CD4-positive, alpha-beta T cell (primary cell): ENCODE measurements around the gene SVBP. TPM values are rescaled to one million over a fixed set of nuclear protein-coding genes. Genes with fewer than 3 reads are reported as not detected.

Experiments used
- ATAC-seq: fragments of 200-7000 bp; cut with Tn5 transposase; one replicate; pipeline ENCODE4 v1.10.0; 2022; ENCODE audit warnings: mild to moderate bottlenecking; ENCODE audit not compliant: poor library complexity
- CTCF ChIA-PET: fragments of 350-600 bp; sonication (Branson Sonifier 250); formaldehyde crosslinking; loops from one replicate; lab custom pipeline; 2021; ENCODE audit warnings: antibody characterized with exemption, inconsistent platforms; lab: Charles Lee
- POLR2A ChIA-PET: fragments of 350-600 bp; sonication (Branson Sonifier 250); formaldehyde crosslinking; loops from one replicate; lab custom pipeline; 2021; ENCODE audit warnings: antibody characterized with exemption, inconsistent platforms; lab: Charles Lee
- DNase-seq, 14 experiments: peaks; one replicate each; pipeline ENCODE4 v3.0.0-alpha.2; 2013 to 2020; ENCODE audit warnings: mixed read lengths in 2 of 14
- H3K27ac ChIP-seq, 2 donors: one replicate each; pipeline versions ENCODE4 v1.5.1 to v1.7.0; 2013; ENCODE audit warnings: low read length in 2 of 2, low read depth in 1 of 2, mild to moderate bottlenecking in 1 of 2
- H3K27me3 ChIP-seq, 2 experiments: 1 replicate in 1 of 2; 2 replicates in 1 of 2; pipeline versions ENCODE4 v1.6.1 to v1.7.0; 2013; ENCODE audit warnings: low read length in 2 of 2, control low read depth in 1 of 2, mild to moderate bottlenecking in 1 of 2, moderate library complexity in 1 of 2; ENCODE audit not compliant: insufficient read depth in 2 of 2, control insufficient read depth in 1 of 2
- H3K36me3 ChIP-seq: one replicate; pipeline ENCODE4 v1.6.1; 2013; ENCODE audit warnings: low read length, control low read depth; ENCODE audit not compliant: insufficient read depth
- H3K4me1 ChIP-seq: one replicate; pipeline ENCODE4 v1.6.1; 2013; ENCODE audit warnings: low read length, control low read depth; ENCODE audit not compliant: insufficient read depth
- H3K4me3 ChIP-seq: one replicate; pipeline ENCODE4 v1.5.1; 2013; ENCODE audit warnings: mild to moderate bottlenecking, low read length, moderate library complexity
- H3K9me3 ChIP-seq, 2 experiments: 1 replicate in 1 of 2; 2 replicates in 1 of 2; pipeline versions ENCODE4 v1.6.1 to v1.7.0; 2013; ENCODE audit warnings: low read length in 2 of 2, mild to moderate bottlenecking in 2 of 2, control low read depth in 1 of 2, moderate library complexity in 1 of 2; ENCODE audit not compliant: control insufficient read depth in 1 of 2, insufficient read depth in 1 of 2
- H3K27ac Mint-ChIP-seq: one replicate; pipeline ENCODE4 v1.8.0; 2020; ENCODE audit warnings: mixed read lengths
- H3K27me3 Mint-ChIP-seq: one replicate; pipeline ENCODE4 v1.8.0; 2021; ENCODE audit warnings: mixed read lengths
- H3K36me3 Mint-ChIP-seq: one replicate; pipeline ENCODE4 v1.8.0; 2021; ENCODE audit warnings: low read depth, mixed read lengths
- H3K4me1 Mint-ChIP-seq: one replicate; pipeline ENCODE4 v1.8.0; 2021; ENCODE audit warnings: low read depth, mixed read lengths
- H3K4me3 Mint-ChIP-seq: one replicate; pipeline ENCODE4 v1.8.0; 2020; ENCODE audit warnings: mild to moderate bottlenecking, mixed read lengths
- H3K9me3 Mint-ChIP-seq: one replicate; pipeline ENCODE4 v1.8.0; 2020; ENCODE audit warnings: mixed read lengths
- CTCF ChIP-seq: fragments of 200-600 bp; IDR thresholded peaks from one replicate; pipeline ENCODE4 v1.8.0; 2022; ENCODE audit warnings: antibody characterized with exemption, mild to moderate bottlenecking
- intact Hi-C, 2 experiments: fragments of 100-400 bp; cut with DNase I in 1 of 2; cut with micrococcal nuclease in 1 of 2; formaldehyde crosslinking; loops; one replicate each; pipeline versions ENCODE4 v1.15.1 to v1.9.0; 2023 to 2025; cut with DNase I, micrococcal nuclease
- total RNA-seq, 174 experiments: library from RNA in 2 of 174; stranded (reverse) in 2 of 174; gene quantifications; one replicate each; pipeline ENCODE4 v1.2.3 and lab custom pipeline; 2021 to 2026

SVBP gene
- total RNA-seq, 2 experiments from 2014 or later: 19.2 to 21.3 TPM

- POLR2A ChIA-PET: no interaction called here
- H3K36me3 ChIP-seq: no peaks in the 10 kb centered on the region
- no peaks in the 10 kb centered on the region for H3K4me1 ChIP-seq
- TF ChIP-seq CTCF: no peak
- no peak for ATAC-seq
- Mint-ChIP-seq H3K4me3 (no peak overlapping the region), H3K27ac (no peak overlapping the region), H3K36me3 (peaks cover 5% of the 10 kb centered on the region), H3K4me1 (peaks cover 5% of the 10 kb centered on the region), H3K27me3 (no peaks in the 10 kb centered on the region), H3K9me3 (no peaks in the 10 kb centered on the region)
- H3K27ac ChIP-seq: no peak overlapping the region
- DNase-seq: no peak
- intact Hi-C loops: no loop called here
- H3K27me3 ChIP-seq: no peaks in the 10 kb centered on the region
- no peaks in the 10 kb centered on the region for H3K9me3 ChIP-seq
- no peak overlapping the region for H3K4me3 ChIP-seq
- CTCF ChIA-PET: no interaction called here
Observed at GRCh38 chr1:42825036-42825851, 8.0 kb upstream of the SVBP start.

GRCh38 chr1:42824481-42825035 lies 7.4 kb upstream of the SVBP start:
- Histone ChIP-seq H3K27ac (no peak overlapping the region), H3K9me3 (no peaks in the 10 kb centered on the region), H3K36me3 (no peaks in the 10 kb centered on the region), H3K27me3 (no peaks in the 10 kb centered on the region), H3K4me1 (no peaks in the 10 kb centered on the region), H3K4me3 (no peak overlapping the region)
- no peak overlapping the region for H3K27ac Mint-ChIP-seq
- intact Hi-C loops: no loop called here
- no peak for DNase-seq
- CTCF ChIA-PET: no interaction called here
- no peak for TF ChIP-seq CTCF
- no peak overlapping the region for H3K4me3 Mint-ChIP-seq
- H3K4me1 Mint-ChIP-seq: peaks cover 5% of the 10 kb centered on the region
- no peaks in the 10 kb centered on the region for H3K9me3 Mint-ChIP-seq
- ATAC-seq: no peak
- no peaks in the 10 kb centered on the region for H3K27me3 Mint-ChIP-seq
- POLR2A ChIA-PET: no interaction called here
- no peaks in the 10 kb centered on the region for H3K36me3 Mint-ChIP-seq

GRCh38 chr1:42822800-42823392 lies 5.7 kb upstream of the SVBP start:
- Histone ChIP-seq H3K4me1 (no peaks in the 10 kb centered on the region), H3K4me3 (no peak overlapping the region), H3K27me3 (no peaks in the 10 kb centered on the region), H3K9me3 (no peaks in the 10 kb centered on the region), H3K27ac (no peak overlapping the region), H3K36me3 (no peaks in the 10 kb centered on the region)
- TF ChIP-seq CTCF: no peak
- H3K27me3 Mint-ChIP-seq: no peaks in the 10 kb centered on the region
- no peaks in the 10 kb centered on the region for H3K9me3 Mint-ChIP-seq
- ATAC-seq: no peak
- DNase-seq: no peak
- CTCF ChIA-PET: no interaction called here
- peaks cover 8% of the 10 kb centered on the region for H3K4me1 Mint-ChIP-seq
- H3K27ac Mint-ChIP-seq: no peak overlapping the region
- POLR2A ChIA-PET: no interaction called here
- no peaks in the 10 kb centered on the region for H3K36me3 Mint-ChIP-seq
- H3K4me3 Mint-ChIP-seq: no peak overlapping the region
- intact Hi-C loops: no loop called here
